ENCODE measurements around the gene PRR14.

The PRR14 gene

DNA sequence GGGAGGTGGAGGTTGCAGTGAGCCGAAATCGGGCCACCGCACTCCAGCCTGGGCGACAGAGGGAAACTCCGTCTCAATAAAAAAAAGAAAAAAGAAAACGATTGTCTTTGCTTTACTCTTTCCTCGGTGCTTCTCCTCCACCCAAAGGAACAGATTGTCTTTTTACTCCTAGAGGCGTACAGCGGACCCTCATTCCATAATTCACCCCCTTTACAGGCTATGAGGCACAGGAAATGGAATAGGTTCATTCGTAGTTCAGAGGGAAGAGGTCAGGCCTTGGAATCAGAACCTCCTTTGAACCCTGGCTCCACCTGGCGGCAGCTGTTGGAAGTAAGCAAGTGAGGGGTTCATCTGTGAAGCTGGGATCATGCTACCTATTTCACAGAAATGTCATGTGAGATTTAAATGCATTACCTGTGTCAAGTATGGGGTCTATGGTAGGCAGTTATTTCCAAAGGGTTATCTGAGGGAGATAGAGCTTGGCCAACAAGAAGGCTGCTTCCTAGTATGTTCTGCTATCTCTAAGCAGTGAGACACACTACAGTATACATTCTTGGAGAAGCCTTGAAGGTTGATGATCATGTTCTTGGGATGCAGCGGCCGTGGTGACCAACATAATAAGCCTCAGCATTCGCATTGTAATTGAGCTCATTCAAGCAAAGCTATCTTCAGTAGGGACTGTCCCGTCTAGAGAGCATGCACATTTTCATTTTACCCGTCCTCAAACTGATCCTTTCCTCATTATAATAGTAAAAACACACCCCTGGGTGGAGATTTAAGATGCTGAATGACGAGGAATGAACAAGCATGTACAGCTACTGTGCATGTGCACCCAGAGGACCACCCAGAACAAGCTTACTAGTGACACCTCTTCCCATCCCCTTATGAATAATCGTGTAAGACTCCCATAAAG is 21.9 kb upstream of the PRR14 start (continued):
- TF ChIP-seq ZXDB (tag by site-specific recombination; IDR thresholded peaks at IDR 0.05) (peak; percentile 30; the same call in 1 of the 2 replicates), ZNF140 (tag by site-specific recombination; IDR thresholded peaks at IDR 0.05) (no peak), MEIS1 (CRISPR knock-in tag; IDR thresholded peaks at IDR 0.05; ENCODE audit: borderline replicate concordance) (no peak), ZNF830 (tag by site-specific recombination; IDR thresholded peaks at IDR 0.05; ENCODE audit: low read depth) (no peak), ZNF670 (tag by site-specific recombination; IDR thresholded peaks at IDR 0.05; ENCODE audit: low read depth) (no peak), ZBTB1 (tag by site-specific recombination; IDR thresholded peaks at IDR 0.05) (no peak), ZNF664 (tag by site-specific recombination; IDR thresholded peaks at IDR 0.05) (no peak), ZNF660 (tag by site-specific recombination; IDR thresholded peaks at IDR 0.05) (peak; percentile 59; the same call in 1 of the 2 replicates), SP2 (tag by site-specific recombination; IDR thresholded peaks at IDR 0.05) (no peak), ZNF366 (tag by site-specific recombination; conservative IDR thresholded peaks at IDR 0.05) (0 out of 2 replicates have a peak, but pooled peaks have one; percentile 49), GLIS2 (tag by site-specific recombination; IDR thresholded peaks at IDR 0.05) (no peak), GLIS1 (tag by site-specific recombination; IDR thresholded peaks at IDR 0.05) (no peak), KLF9 (tag by site-specific recombination; IDR thresholded peaks at IDR 0.05; ENCODE audit: low read depth) (no peak), TRIM28 (IDR thresholded peaks at IDR 0.05; ENCODE audit: borderline replicate concordance, low read length) (0 out of 2 replicates have a peak, but pooled peaks have one; percentile 15), ZNF132 (tag by site-specific recombination; IDR thresholded peaks at IDR 0.05; ENCODE audit: borderline replicate concordance) (no peak), MYNN (tag by site-specific recombination; IDR thresholded peaks at IDR 0.05; ENCODE audit: borderline replicate concordance) (no peak), ZIC2 (tag by site-specific recombination; IDR thresholded peaks at IDR 0.05) (no peak), ZNF843 (tag by site-specific recombination; IDR thresholded peaks at IDR 0.05) (no peak), ZFP41 (tag by site-specific recombination; IDR thresholded peaks at IDR 0.05; ENCODE audit: borderline replicate concordance) (no peak), ZNF266 (tag by site-specific recombination; IDR thresholded peaks at IDR 0.05; ENCODE audit: low read depth) (no peak), MZF1 (tag by site-specific recombination; IDR thresholded peaks at IDR 0.05; ENCODE audit: borderline replicate concordance) (no peak), ZNF24 (tag by site-specific recombination; IDR thresholded peaks at IDR 0.05) (no peak), ZNF354C (tag by site-specific recombination; IDR thresholded peaks at IDR 0.05; ENCODE audit: borderline replicate concordance, low read depth) (no peak)
- TF ChIP-seq, protein P1, sequence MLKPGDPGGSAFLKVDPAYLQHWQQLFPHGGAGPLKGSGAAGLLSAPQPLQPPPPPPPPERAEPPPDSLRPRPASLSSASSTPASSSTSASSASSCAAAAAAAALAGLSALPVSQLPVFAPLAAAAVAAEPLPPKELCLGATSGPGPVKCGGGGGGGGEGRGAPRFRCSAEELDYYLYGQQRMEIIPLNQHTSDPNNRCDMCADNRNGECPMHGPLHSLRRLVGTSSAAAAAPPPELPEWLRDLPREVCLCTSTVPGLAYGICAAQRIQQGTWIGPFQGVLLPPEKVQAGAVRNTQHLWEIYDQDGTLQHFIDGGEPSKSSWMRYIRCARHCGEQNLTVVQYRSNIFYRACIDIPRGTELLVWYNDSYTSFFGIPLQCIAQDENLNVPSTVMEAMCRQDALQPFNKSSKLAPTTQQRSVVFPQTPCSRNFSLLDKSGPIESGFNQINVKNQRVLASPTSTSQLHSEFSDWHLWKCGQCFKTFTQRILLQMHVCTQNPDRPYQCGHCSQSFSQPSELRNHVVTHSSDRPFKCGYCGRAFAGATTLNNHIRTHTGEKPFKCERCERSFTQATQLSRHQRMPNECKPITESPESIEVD (tag by site-specific recombination; IDR thresholded peaks at IDR 0.05): no peak
- TF ChIP-seq, protein P2, sequence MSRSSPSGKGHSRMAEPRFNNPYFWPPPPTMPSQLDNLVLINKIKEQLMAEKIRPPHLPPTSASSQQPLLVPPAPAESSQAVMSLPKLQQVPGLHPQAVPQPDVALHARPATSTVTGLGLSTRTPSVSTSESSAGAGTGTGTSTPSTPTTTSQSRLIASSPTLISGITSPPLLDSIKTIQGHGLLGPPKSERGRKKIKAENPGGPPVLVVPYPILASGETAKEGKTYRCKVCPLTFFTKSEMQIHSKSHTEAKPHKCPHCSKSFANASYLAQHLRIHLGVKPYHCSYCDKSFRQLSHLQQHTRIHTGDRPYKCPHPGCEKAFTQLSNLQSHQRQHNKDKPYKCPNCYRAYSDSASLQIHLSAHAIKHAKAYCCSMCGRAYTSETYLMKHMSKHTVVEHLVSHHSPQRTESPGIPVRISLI (tag by site-specific recombination; IDR thresholded peaks at IDR 0.05): peak; percentile 54; the same call in 1 of the 2 replicates
- TF ChIP-seq, protein P3, sequence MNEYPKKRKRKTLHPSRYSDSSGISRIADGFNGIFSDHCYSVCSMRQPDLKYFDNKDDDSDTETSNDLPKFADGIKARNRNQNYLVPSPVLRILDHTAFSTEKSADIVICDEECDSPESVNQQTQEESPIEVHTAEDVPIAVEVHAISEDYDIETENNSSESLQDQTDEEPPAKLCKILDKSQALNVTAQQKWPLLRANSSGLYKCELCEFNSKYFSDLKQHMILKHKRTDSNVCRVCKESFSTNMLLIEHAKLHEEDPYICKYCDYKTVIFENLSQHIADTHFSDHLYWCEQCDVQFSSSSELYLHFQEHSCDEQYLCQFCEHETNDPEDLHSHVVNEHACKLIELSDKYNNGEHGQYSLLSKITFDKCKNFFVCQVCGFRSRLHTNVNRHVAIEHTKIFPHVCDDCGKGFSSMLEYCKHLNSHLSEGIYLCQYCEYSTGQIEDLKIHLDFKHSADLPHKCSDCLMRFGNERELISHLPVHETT (tag by site-specific recombination; IDR thresholded peaks at IDR 0.05): 0 out of 2 replicates have a peak, but pooled peaks have one; percentile 13
- TF ChIP-seq, protein P4, sequence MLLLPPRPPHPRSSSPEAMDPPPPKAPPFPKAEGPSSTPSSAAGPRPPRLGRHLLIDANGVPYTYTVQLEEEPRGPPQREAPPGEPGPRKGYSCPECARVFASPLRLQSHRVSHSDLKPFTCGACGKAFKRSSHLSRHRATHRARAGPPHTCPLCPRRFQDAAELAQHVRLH (tag by site-specific recombination; IDR thresholded peaks at IDR 0.05): no peak
- TF ChIP-seq, protein P5, sequence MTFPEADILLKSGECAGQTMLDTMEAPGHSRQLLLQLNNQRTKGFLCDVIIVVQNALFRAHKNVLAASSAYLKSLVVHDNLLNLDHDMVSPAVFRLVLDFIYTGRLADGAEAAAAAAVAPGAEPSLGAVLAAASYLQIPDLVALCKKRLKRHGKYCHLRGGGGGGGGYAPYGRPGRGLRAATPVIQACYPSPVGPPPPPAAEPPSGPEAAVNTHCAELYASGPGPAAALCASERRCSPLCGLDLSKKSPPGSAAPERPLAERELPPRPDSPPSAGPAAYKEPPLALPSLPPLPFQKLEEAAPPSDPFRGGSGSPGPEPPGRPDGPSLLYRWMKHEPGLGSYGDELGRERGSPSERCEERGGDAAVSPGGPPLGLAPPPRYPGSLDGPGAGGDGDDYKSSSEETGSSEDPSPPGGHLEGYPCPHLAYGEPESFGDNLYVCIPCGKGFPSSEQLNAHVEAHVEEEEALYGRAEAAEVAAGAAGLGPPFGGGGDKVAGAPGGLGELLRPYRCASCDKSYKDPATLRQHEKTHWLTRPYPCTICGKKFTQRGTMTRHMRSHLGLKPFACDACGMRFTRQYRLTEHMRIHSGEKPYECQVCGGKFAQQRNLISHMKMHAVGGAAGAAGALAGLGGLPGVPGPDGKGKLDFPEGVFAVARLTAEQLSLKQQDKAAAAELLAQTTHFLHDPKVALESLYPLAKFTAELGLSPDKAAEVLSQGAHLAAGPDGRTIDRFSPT (tag by site-specific recombination; IDR thresholded peaks at IDR 0.05): no peak
- TF ChIP-seq, protein P6, sequence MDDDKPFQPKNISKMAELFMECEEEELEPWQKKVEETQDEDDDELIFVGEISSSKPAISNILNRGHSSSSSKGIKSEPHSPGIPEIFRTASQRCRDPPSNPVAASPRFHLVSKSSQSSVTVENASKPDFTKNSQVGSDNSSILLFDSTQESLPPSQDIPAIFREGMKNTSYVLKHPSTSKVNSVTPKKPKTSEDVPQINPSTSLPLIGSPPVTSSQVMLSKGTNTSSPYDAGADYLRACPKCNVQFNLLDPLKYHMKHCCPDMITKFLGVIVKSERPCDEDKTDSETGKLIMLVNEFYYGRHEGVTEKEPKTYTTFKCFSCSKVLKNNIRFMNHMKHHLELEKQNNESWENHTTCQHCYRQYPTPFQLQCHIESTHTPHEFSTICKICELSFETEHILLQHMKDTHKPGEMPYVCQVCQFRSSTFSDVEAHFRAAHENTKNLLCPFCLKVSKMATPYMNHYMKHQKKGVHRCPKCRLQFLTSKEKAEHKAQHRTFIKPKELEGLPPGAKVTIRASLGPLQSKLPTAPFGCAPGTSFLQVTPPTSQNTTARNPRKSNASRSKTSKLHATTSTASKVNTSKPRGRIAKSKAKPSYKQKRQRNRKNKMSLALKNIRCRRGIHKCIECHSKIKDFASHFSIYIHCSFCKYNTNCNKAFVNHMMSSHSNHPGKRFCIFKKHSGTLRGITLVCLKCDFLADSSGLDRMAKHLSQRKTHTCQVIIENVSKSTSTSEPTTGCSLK (tag by site-specific recombination; IDR thresholded peaks at IDR 0.05): no peak
